PC-9 (cell line): ENCODE results near the gene ZFYVE16.
"Not testable (repeated sequence)": the region's sequence is repeated elsewhere in the genome, so short reads cannot be mapped to it uniquely, and the experiment has no call there.

ENCODE experiments used
- CTCF ChIP-seq: fragments of 200-600 bp; sonication (generic); conservative IDR thresholded peaks from 2 replicates; pipeline ENCODE4 v1.6.1; 2017; ENCODE audit warnings: mixed run types, antibody characterized with exemption, mild to moderate bottlenecking, moderate library complexity
- EZH2 ChIP-seq: fragments of 200-600 bp; sonication (generic); IDR thresholded peaks from 2 replicates; pipeline ENCODE4 v1.8.0; 2017; ENCODE audit warnings: antibody characterized with exemption, low read depth

DNA sequence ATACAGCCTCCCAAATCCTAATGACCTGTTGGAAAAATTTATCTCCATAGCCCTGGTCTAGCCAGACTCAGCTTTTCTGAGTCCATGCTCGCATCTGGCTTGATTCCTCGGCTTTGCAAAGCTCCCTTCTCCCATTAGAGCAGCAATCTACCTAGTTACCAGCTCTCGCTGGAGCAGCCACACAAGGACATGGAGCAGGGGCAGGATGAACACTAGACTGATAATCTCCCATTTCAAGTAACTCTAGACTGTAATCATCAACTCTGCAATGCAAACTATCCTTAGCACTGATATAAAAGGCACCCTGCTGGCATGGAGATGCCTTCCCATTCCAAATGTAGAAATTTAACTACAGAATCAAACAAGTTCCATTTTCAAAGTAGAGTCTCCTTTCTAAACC, 17.5 kb upstream of the ZFYVE16 start:
- not testable (repeated sequence) for TF ChIP-seq CTCF, EZH2
